ENCODE results near the gene MYBPC2.
"Not testable (repeated sequence)": the region's sequence is repeated elsewhere in the genome, so short reads cannot be mapped to it uniquely, and the experiment has no call there.

MYBPC2 gene

GRCh38 chr19:50432221-50433028, at the start of gene MYBPC2:
TSS of gene MYBPC2 (plus strand) at chr19:50432892. CDS start at chr19:50432954, 62 bp downstream.
- no peak for DNase-seq

- no peak for DNase-seq
Observed at GRCh38 chr19:50383001-50383851, 49.5 kb upstream of the MYBPC2 start.

GRCh38 chr19:50383852-50384684, 48.6 kb upstream of the MYBPC2 start, which contains the start of gene POLD1:
TSS of gene POLD1 (plus strand) at chr19:50384347. CDS start at chr19:50398852, 14,505 bp downstream.
- peak; percentile 99 for DNase-seq

- DNase-seq, result no peak
Observed at GRCh38 chr19:50384685-50385535, 47.8 kb upstream of the MYBPC2 start.

GRCh38 chr19:50387176-50387867, 45.4 kb upstream of the MYBPC2 start:
- no peak for DNase-seq

- DNase-seq, result no peak
Observed at GRCh38 chr19:50387868-50388245, 44.8 kb upstream of the MYBPC2 start.

GRCh38 chr19:50390295-50390694, 42.4 kb upstream of the MYBPC2 start:
- DNase-seq, result not testable (repeated sequence)

GRCh38 chr19:50390952-50391351, 41.7 kb upstream of the MYBPC2 start:
- DNase-seq, result not testable (repeated sequence)

- DNase-seq, result no peak
Observed at GRCh38 chr19:50392759-50393158, 39.9 kb upstream of the MYBPC2 start.

- DNase-seq, result no peak
Observed at GRCh38 chr19:50393589-50393988, 39.1 kb upstream of the MYBPC2 start.

- DNase-seq, result no peak
Observed at GRCh38 chr19:50394017-50394416, 38.7 kb upstream of the MYBPC2 start.

GRCh38 chr19:50398675-50399367, 33.9 kb upstream of the MYBPC2 start:
- DNase-seq, result no peak

- DNase-seq, result no peak
Observed at GRCh38 chr19:50399368-50399745, 33.3 kb upstream of the MYBPC2 start.

- DNase-seq, result no peak
Observed at GRCh38 chr19:50401605-50402450, 30.9 kb upstream of the MYBPC2 start.

GRCh38 chr19:50402544-50403301, 30.0 kb upstream of the MYBPC2 start:
- no peak for DNase-seq

- no peak for DNase-seq
Observed at GRCh38 chr19:50406156-50406820, 26.4 kb upstream of the MYBPC2 start.

GRCh38 chr19:50406829-50407228, 25.9 kb upstream of the MYBPC2 start:
- no peak for DNase-seq

- no peak for DNase-seq
Observed at GRCh38 chr19:50409347-50409746, 23.3 kb upstream of the MYBPC2 start.
